Activated T-cell treated with anti-CD3 and anti-CD28 coated beads, Interleukin-2, amount 50 U/mL, for 24 hours (primary cell): ENCODE data around the gene PPT1.
A peak's percentile ranks its signal among the peaks of the same experiment; 100 is the strongest.
"Not testable (repeated sequence)": the region's sequence is repeated elsewhere in the genome, so short reads cannot be mapped to it uniquely, and the experiment has no call there.

Experiments used
- DNase-seq: peaks from one replicate; pipeline ENCODE4 v3.0.0-alpha.2; 2020
- H3K27ac Mint-ChIP-seq: 2 replicates; pipeline ENCODE4 v1.8.0; 2020; ENCODE audit warnings: mild to moderate bottlenecking, mixed read lengths
- H3K27me3 Mint-ChIP-seq: 2 replicates; pipeline ENCODE4 v1.8.0; 2020; ENCODE audit warnings: mixed read lengths
- H3K36me3 Mint-ChIP-seq: 2 replicates; pipeline ENCODE4 v1.8.0; 2020; ENCODE audit warnings: low read depth, mixed read lengths
- H3K4me1 Mint-ChIP-seq: 2 replicates; pipeline ENCODE4 v1.8.0; 2020; ENCODE audit warnings: low read depth, mixed read lengths
- H3K4me3 Mint-ChIP-seq: 2 replicates; pipeline ENCODE4 v1.8.0; 2020; ENCODE audit warnings: mild to moderate bottlenecking, moderate library complexity, mixed read lengths
- H3K9me3 Mint-ChIP-seq: 2 replicates; pipeline ENCODE4 v1.8.0; 2020; ENCODE audit warnings: mixed read lengths

PPT1 gene

GRCh38 chr1:40105028-40105427 lies 8.0 kb upstream of the PPT1 start:
- H3K27ac Mint-ChIP-seq = peak overlapping the region; percentile 26
- H3K9me3 Mint-ChIP-seq = peaks cover 10% of the 10 kb centered on the region
- H3K4me3 Mint-ChIP-seq = no peak overlapping the region
- DNase-seq = no peak
- H3K36me3 Mint-ChIP-seq = no peaks in the 10 kb centered on the region
- peaks cover 16% of the 10 kb centered on the region for H3K27me3 Mint-ChIP-seq
- H3K4me1 Mint-ChIP-seq = peaks cover 7% of the 10 kb centered on the region

DNA sequence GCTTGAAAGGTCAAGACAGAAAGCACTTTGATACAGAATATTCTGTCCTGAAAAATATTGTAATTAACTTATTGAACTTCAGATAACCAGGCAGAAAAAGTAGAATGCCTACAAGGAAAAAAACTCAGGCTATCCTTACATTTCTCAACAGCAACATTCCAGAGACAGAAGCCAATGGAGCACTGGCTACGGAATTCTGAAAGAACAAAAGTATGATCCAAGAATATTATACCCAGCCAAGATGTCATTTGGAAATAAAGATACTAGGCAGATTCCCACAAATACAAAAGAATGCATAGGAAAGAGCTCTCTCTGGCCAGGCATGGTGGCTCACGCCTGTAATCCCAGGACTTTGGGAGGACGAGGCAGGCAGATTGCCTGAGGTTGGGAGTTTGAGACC lies 5.8 kb upstream of the PPT1 start:
- Mint-ChIP-seq H3K36me3 (no peaks in the 10 kb centered on the region), H3K9me3 (peaks cover 3% of the 10 kb centered on the region), H3K4me3 (no peak overlapping the region), H3K4me1 (peaks cover 7% of the 10 kb centered on the region), H3K27me3 (peaks cover 10% of the 10 kb centered on the region), H3K27ac (no peak overlapping the region)
- no peak for DNase-seq

GRCh38 chr1:40102038-40102437 lies 5.0 kb upstream of the PPT1 start:
- H3K27ac Mint-ChIP-seq = no peak overlapping the region
- no peak for DNase-seq
- H3K27me3 Mint-ChIP-seq = peaks cover 10% of the 10 kb centered on the region
- no peak overlapping the region for H3K4me3 Mint-ChIP-seq
- peaks cover under 1% of the 10 kb centered on the region for H3K36me3 Mint-ChIP-seq
- peaks cover 3% of the 10 kb centered on the region for H3K9me3 Mint-ChIP-seq
- peaks cover 14% of the 10 kb centered on the region for H3K4me1 Mint-ChIP-seq

DNA sequence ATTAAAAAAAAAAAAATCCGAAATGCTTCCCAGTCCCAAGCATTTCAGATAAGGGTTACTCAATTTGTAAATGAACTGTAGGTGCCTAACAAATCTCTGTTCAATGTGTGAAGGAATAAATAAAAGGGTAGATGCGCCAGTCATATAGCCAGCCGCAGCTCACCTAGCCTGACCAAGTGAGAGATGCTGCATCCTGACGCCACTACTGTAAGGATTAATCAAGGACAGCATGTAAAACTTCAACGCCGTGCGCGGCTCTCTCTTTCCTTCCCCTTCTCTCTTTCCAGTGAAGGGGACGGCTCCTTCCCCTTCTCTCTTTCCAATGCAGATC lies 441 bp downstream of the PPT1 start:
- peaks cover 44% of the 10 kb centered on the region for H3K4me1 Mint-ChIP-seq
- no peak for DNase-seq
- H3K36me3 Mint-ChIP-seq = peaks cover 46% of the 10 kb centered on the region
- H3K9me3 Mint-ChIP-seq = no peaks in the 10 kb centered on the region
- H3K27me3 Mint-ChIP-seq = peaks cover 10% of the 10 kb centered on the region
- peak overlapping the region; percentile 94 for H3K4me3 Mint-ChIP-seq
- H3K27ac Mint-ChIP-seq = peak overlapping the region; percentile 91

- Mint-ChIP-seq H3K36me3 (peaks cover 53% of the 10 kb centered on the region), H3K4me3 (peak overlapping the region; percentile 94), H3K27me3 (peaks cover 7% of the 10 kb centered on the region), H3K9me3 (no peaks in the 10 kb centered on the region), H3K27ac (peak overlapping the region; percentile 50), H3K4me1 (peaks cover 44% of the 10 kb centered on the region)
- DNase-seq = no peak
These were observed 1.2 kb downstream of the PPT1 start for GRCh38 chr1:40095806-40096205.

- Mint-ChIP-seq H3K36me3 (peaks cover 64% of the 10 kb centered on the region), H3K9me3 (no peaks in the 10 kb centered on the region), H3K4me3 (no peak overlapping the region), H3K27ac (peak overlapping the region; percentile 34), H3K27me3 (peaks cover 1% of the 10 kb centered on the region), H3K4me1 (peaks cover 44% of the 10 kb centered on the region)
- no peak for DNase-seq
These were observed 2.5 kb downstream of the PPT1 start for GRCh38 chr1:40094466-40095110.

- H3K36me3 Mint-ChIP-seq = peaks cover 80% of the 10 kb centered on the region
- H3K4me1 Mint-ChIP-seq = peaks cover 44% of the 10 kb centered on the region
- H3K27me3 Mint-ChIP-seq = no peaks in the 10 kb centered on the region
These were observed 4.1 kb downstream of the PPT1 start for GRCh38 chr1:40092706-40093639.

DNA sequence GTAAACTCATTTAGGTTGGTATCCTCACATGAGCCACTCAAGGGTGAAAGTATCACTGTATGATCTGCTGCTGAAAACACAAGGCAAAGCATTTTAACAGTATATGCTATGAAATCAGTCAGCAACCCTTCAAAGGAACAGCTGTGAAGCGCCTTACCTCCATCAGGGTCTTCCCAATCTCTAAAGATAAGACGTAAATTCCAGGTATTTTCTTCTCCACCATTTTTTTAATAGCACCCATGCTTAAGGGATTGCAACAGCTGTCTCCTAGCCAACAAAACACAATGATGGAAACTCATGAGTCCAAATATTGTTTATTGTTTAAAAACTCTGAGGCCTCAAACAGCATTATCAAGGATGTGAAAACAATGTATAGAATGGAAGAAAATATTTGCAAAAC lies 4.8 kb downstream of the PPT1 start:
- Mint-ChIP-seq H3K4me1 (peaks cover 38% of the 10 kb centered on the region), H3K4me3 (no peak overlapping the region), H3K36me3 (peaks cover 87% of the 10 kb centered on the region), H3K27me3 (no peaks in the 10 kb centered on the region), H3K27ac (no peak overlapping the region), H3K9me3 (no peaks in the 10 kb centered on the region)
- no peak for DNase-seq

More at GRCh38 chr1:40092706-40093639, 4.1 kb downstream of the PPT1 start:
- DNase-seq = no peak
- no peak overlapping the region for H3K27ac Mint-ChIP-seq
- no peaks in the 10 kb centered on the region for H3K9me3 Mint-ChIP-seq
- no peak overlapping the region for H3K4me3 Mint-ChIP-seq

DNA sequence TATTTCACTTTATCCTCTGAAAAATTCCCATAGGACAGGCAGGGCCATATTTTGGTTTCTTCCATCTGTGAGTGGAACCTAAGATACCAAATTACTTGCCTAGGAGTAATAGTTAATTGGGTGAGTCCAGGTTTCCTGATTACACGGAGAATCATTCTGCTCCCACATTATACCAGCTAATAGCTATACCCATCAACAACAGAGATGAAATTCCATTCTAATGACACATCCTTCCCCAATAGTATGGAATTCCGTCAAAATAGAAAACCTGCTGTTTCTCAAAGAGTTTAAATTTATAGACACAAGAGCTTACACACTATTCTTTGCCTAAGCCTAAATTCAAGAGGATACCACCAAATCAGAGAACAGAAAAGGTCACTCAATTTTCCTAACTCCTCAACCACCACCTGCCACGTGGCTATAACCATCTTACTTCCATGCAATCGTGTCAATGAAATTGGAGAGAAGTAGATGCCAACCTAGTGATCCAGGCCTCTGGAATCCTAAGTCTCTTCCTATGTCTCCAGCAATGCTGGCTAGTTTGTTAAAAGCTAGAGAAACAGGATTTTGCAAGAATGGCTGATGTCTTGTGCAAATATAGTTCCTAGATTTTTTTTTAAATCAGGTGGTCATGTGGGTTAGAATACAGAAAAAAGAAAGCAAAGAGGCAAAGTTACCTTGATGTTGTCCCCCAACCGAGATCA lies 6.2 kb downstream of the PPT1 start:
- Mint-ChIP-seq H3K4me1 (peaks cover 27% of the 10 kb centered on the region), H3K27ac (no peak overlapping the region), H3K9me3 (no peaks in the 10 kb centered on the region), H3K4me3 (no peak overlapping the region), H3K27me3 (no peaks in the 10 kb centered on the region), H3K36me3 (peaks cover 93% of the 10 kb centered on the region)
- DNase-seq = no peak

DNA sequence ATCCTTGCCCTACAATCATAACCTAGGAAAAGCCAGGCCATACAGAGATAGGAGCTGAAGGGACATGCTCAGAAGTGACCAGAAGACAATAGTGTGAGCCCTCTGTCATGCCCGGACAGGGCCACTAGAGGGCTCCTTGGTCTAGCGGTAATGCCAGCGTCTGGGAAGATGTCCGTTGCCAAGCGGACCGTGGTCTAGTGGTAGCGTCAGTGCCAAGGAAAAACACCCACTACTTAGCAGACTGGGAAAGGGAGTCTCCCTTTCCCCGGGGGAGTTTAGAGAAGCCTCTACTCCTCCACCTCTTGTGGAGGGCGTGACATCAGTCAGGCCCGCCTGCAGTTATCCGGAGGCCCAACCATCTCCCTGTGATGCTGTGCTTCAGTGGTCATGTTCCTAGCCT lies 12.3 kb downstream of the PPT1 start:
- H3K9me3 Mint-ChIP-seq, H3K27me3 Mint-ChIP-seq, H3K27ac Mint-ChIP-seq, H3K4me3 Mint-ChIP-seq: not testable (repeated sequence)
- peaks cover 93% of the 10 kb centered on the region for H3K36me3 Mint-ChIP-seq
- peaks cover 11% of the 10 kb centered on the region for H3K4me1 Mint-ChIP-seq
- DNase-seq = peak; percentile 64

GRCh38 chr1:40081871-40082270 lies 15.2 kb downstream of the PPT1 start:
- Mint-ChIP-seq H3K27ac (no peak overlapping the region), H3K9me3 (no peaks in the 10 kb centered on the region), H3K4me3 (no peak overlapping the region), H3K27me3 (no peaks in the 10 kb centered on the region), H3K4me1 (peaks cover 16% of the 10 kb centered on the region), H3K36me3 (peaks cover 93% of the 10 kb centered on the region)
- no peak for DNase-seq

DNA sequence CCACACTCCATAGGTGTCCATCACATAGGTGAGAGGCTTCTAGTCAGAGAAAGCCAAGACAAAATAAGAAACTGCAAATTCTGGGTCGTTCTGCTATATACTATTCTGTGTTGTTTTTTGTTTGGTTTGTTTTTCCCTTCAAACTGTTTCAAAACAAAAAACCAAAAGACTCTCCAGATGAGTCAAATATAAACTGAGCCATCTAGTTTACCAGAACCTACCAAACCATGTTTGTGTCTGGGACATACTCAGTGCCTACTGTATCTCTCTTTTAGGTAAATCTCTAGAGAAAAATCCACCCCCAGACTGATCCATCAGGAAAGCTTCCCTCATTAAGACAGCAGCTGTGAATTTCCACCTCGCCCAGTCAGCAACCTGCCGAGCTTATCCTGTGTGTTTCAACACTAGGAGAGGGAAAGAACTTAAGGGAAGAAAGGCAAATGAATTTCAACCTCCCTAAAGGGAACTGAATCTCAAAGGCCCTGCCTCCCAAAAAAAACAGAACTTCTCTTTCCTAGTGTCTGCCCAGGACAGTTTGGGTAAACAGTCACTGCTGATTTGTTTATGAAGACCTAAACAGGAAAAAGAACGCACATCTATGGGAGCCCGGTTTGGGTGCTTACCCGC lies 17.2 kb downstream of the PPT1 start:
- peaks cover 16% of the 10 kb centered on the region for H3K4me1 Mint-ChIP-seq

DNA sequence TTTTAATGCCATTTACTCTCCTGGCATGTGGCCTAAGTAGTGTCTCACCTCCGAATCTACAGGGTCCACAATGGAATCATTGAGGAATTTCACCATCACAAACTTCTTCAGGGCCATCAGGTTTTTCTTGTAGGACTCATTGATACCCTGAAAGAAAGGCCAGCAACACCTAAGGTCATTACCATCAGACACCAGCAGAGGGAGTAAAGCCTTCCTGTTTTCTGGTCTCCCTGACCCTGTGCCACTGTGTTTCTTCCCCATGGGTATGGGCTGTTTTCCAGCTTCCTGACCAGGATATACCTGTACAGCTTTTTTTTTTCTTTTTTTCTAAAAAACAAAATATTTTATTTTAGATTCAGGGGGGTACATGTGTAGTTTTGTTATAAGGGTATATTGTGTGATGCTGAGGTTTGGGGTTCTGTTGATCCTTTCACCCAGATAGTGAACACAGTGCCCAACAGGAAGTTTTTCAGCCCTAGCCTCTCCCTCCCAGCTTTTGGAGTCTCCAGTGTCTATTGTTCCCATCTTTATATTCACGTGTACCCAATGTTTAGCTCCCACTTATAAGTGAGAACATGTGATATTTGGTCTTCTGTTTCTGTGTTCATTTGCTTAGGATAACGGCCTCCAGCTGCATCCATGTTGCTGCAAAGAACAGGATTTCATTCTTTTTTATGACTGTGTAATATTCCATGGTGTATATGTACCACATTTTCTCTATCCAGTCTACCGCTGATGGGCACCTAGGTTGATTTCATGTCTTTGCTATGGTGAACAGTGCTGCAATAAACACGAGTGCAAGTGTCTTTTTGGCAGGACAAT lies 18.3 kb downstream of the PPT1 start:
- DNase-seq = no peak
- Mint-ChIP-seq H3K36me3 (peaks cover 92% of the 10 kb centered on the region), H3K9me3 (no peaks in the 10 kb centered on the region), H3K4me1 (peaks cover 16% of the 10 kb centered on the region), H3K27me3 (no peaks in the 10 kb centered on the region), H3K27ac (peak overlapping the region; percentile 48), H3K4me3 (no peak overlapping the region)

More for the DNA sequence above, 17.2 kb downstream of the PPT1 start:
- H3K27ac Mint-ChIP-seq = peak overlapping the region; percentile 55
- DNase-seq = no peak
- H3K4me3 Mint-ChIP-seq = no peak overlapping the region
- H3K36me3 Mint-ChIP-seq = peaks cover 91% of the 10 kb centered on the region
- no peaks in the 10 kb centered on the region for H3K9me3 Mint-ChIP-seq
- H3K27me3 Mint-ChIP-seq = no peaks in the 10 kb centered on the region

- peaks cover 95% of the 10 kb centered on the region for H3K36me3 Mint-ChIP-seq
- no peaks in the 10 kb centered on the region for H3K27me3 Mint-ChIP-seq
- H3K4me3 Mint-ChIP-seq = no peak overlapping the region
- no peak for DNase-seq
- no peaks in the 10 kb centered on the region for H3K9me3 Mint-ChIP-seq
- H3K27ac Mint-ChIP-seq = peak overlapping the region; percentile 61
- peaks cover 25% of the 10 kb centered on the region for H3K4me1 Mint-ChIP-seq
These were observed 20.1 kb downstream of the PPT1 start for GRCh38 chr1:40076895-40077312.
